K562 treated with DMSO at 1 percent for 4 hours (cell line): ENCODE data around the gene DNAJC1. TPM values are rescaled to one million over a fixed set of nuclear protein-coding genes. Genes with fewer than 3 reads are reported as not detected.

ENCODE experiments used
- total RNA-seq: library from RNA; unstranded; fragments of 300-600 nt; gene quantifications from 2 replicates; pipeline ENCODE4 v1.2.3, GENCODE V29; 2022; ENCODE audit not compliant: insufficient read depth

Gene DNAJC1
- 60.1 and 60.5 TPM in 2 replicates for total RNA-seq

GRCh38 chr10:22003177-22003963 lies at the start of gene DNAJC1:
DNAJC1 (minus strand) TSS chr10:22003730; CDS start chr10:22003434, 296 bp downstream.

Other genes starting within 250 kb of the DNAJC1 start
- gene EBLN1, start 214.3 kb upstream of the DNAJC1 start, total RNA-seq, result not detected in 2 replicates